HG03342 (cell line): ENCODE results near the gene TENT5C.

Source experiments
- ATAC-seq: cut with Tn5 transposase; IDR thresholded peaks from one replicate; pipeline ENCODE4 v1.9.1; 2021; ENCODE audit warnings: mild to moderate bottlenecking, moderate library complexity; ENCODE audit not compliant: unreplicated experiment

Gene TENT5C

DNA sequence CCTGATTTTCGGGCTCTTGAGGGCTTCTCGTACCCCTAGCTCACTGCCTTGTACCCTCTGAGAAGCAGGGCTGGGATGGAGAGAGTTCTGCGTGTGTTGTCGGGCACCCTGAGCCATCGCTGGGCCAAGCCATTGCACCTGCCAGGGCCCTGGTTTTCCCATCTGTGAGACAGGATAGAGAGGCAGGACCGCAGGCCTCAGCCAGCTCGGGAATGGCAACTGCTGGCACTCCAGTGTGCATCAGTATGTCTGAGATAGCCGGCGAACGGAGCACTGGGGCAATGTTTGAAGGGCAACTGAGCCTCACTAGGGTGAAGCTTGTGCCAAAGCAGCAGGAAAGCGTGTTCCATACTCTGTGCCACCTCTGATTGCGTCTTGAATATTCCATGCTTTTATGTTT is 66.9 kb downstream of the TENT5C start:
- no peak for ATAC-seq

DNA sequence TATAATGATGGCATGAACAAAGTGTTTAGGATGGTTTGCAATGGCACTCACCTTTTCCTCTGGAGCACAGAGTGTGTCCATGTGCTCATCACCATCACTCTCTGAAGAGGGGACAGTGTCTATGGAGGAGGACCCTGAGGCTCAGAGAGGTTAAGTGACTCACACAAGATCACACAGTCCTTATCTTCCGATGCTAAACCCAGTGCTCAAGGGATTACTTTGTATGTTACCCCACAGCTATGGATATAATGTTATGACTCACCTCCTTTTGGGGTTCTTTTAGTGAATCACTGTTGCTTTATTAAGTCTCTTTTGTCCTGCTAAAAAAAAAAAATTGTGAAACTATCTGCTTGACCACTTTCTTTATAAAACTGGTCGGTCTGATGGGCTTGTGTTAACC is 67.6 kb downstream of the TENT5C start:
- no peak for ATAC-seq

DNA sequence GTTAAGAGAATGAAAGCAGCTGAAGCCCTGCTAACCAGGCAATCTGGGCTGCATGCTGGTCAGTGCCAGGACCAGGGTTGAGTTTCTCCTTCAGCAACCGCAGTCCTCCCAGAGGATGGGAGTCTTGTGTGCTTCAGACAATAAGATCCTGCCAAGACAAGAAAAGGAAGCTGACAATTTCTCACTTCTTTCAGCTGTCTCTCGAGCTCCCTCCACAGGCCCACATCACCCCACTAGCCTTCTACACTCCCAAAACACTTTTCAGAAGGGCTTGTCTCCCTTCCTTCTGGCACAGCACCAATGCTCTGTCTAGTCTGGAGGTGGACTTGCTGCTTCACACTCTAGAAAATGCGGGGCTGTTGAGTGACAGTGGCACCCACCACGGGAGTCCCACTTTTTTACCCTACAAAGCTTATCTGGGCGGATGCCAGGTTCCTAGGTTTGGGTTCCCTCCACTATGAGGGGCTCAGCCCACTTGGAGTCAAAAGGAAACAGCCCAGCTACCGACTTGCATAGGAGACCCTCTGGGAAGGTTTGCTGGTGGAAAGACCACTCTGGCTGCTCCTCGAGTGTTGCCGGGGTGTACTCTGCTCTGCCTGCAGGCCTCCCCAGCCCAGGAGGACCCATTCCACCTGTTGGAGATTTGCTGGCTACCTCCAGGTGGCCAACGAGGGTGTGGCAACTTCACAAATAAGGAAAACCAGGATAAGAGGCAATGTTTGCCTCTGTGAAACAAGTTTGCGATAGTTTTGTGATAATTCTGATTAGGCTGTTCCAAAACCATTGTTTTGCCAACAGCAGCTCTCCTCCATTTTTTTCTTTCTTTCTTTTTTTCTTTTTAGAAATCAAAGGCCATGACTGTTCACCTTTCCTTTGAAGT is 68.9 kb downstream of the TENT5C start:
- peak; percentile 63 for ATAC-seq

DNA sequence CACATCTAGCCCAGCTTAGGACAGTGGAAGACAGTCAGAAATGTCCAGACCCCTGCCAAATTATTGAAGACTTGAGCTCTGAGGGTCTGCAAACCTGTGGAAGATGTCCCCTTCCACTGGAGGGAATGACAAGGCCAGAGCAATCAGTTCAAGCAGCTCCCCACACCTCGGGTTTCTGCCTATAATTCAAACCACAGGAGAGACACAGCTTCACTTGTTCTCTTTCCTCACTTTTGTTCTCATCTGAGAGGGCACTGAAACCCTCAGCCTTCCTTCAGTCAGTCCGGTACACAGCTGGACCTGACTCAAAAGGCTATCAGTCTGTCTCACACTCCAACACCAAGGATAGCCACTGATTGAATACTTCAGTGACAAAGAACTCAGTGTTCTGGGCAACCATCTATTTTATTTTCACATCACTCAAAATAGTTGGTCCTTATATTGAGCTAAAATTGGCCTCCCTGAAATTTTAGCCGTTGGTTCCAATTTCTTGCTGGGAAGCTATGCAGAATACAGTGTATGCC is 70.1 kb downstream of the TENT5C start:
- no peak for ATAC-seq

DNA sequence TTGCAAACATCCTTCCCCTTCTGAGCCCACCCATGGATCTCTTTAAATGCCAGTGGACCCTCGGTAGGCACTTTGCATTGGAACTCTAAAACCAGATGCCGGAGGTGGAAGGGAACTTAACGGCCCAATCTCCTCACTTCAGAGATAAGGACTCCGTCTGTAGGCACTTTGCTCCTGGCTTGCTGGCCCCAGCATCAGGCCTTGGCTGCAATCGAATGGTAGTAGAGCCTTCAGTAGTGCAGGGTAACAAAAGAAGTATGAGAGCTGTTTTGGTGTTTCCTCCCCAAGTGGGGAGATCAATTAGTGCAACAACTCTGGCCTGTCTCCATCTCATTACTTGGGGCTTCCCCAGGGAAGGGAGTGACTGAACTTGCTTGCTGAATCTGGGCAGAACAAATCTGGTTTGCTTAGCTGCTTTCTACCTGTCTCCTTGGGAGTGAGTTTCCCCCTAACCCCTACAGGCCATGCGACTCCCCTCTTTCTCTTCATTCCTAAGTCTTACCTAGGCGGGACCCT is 70.8 kb downstream of the TENT5C start:
- ATAC-seq: peak; percentile 53
